ENCODE data around the gene FAM53A.

FAM53A gene

DNA sequence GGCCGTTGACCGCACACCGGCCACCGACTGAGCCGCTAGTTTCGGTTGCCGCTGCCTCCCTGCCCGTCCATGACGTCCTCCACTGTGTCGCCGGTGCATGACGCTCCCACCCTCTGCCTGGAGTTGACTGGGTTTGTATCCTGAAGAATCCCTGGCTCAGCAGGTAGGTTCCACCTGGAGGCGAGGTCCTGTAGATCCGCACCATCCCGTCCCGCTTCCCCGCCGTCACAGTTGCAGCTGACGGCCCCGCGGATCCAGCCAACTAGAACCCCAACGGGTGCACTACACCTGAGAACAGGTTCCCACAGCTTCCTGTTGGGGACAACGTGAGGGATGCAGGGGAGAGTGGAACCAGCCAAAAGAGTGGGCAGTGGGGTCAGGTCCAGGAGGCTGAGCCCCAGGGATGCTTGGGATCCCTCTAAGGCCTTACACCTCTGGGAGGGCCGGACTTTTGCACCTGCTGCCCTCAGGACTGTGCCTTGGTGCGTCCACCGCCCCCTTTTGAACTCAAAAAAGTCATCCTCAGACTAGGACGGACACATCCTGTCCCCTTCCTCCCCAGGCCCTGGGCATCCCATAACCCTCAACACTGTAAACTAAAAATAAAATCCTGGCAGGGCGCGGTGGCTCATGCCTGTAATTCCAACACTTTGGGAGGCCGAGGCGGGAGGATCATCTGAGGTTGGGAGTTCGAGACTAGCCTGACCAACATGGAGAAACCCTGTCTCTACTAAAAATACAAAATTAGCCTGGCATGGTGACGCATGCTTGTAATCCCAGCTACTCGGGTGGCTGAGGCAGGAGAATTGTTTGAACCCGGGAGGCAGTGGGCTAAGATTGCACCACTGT, 29.1 kb upstream of the FAM53A start:
- TF ChIP-seq, protein P1, sequence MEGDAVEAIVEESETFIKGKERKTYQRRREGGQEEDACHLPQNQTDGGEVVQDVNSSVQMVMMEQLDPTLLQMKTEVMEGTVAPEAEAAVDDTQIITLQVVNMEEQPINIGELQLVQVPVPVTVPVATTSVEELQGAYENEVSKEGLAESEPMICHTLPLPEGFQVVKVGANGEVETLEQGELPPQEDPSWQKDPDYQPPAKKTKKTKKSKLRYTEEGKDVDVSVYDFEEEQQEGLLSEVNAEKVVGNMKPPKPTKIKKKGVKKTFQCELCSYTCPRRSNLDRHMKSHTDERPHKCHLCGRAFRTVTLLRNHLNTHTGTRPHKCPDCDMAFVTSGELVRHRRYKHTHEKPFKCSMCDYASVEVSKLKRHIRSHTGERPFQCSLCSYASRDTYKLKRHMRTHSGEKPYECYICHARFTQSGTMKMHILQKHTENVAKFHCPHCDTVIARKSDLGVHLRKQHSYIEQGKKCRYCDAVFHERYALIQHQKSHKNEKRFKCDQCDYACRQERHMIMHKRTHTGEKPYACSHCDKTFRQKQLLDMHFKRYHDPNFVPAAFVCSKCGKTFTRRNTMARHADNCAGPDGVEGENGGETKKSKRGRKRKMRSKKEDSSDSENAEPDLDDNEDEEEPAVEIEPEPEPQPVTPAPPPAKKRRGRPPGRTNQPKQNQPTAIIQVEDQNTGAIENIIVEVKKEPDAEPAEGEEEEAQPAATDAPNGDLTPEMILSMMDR (IDR thresholded peaks at IDR 0.05; ENCODE audit: insufficient read depth, low read length, poor library complexity, severe bottlenecking): no peak
- H3K27me3 ChIP-seq (replicated peaks; ENCODE audit: control insufficient read depth, insufficient read depth, low read length): no peaks in the 10 kb centered on the region
- H3K4me3 ChIP-seq (replicated peaks; ENCODE audit: low read depth, low read length): peak overlapping the region; percentile 85
- DNase-seq (ENCODE audit: extremely low read depth, insufficient read length): no peak
- peaks cover 15% of the 10 kb centered on the region for H3K36me3 ChIP-seq (ENCODE audit: control insufficient read depth, insufficient read depth, low read length)

DNA sequence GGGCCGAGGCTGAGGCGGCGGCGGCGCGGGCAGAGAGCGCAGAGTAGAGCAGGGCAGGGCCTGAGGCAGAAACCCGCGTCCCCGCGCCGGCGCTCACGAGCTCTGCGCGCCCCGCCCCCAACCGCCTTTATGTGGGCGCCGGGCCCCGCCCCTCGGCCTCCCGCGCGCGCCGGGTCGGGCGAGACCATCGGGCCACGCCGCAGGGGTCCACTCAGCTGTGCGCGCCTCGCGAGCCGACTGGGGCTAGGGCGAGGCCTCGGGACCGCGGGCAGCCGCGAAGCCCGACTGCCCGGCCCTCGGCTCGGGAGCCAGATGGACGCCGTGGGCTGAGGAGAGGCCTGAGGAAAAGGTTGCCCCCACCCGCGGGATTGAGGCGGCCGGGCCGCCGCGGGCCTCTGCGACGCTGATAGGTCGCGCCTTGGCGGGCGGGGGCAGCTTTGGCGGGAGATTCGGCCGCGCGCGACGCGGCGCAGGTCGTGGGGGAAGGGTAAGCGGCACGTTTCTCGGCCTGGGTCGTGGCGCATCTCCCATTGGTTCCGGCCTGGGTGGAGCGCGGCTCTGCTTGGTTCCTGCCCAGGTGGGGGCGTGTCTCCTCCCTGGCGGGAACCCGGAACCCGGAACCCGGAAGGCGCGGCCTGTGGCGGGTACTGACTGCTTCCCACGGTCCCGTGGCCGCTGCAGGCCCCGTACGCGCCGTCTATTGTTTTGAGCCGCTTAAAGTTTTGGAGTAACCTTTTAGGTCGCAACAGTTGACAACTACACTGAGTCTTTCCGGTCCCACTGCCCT, 28.3 kb upstream of the FAM53A start, which contains the start of gene SLBP:
SLBP (minus strand) TSS at position 104 of the 787 bp plus-strand sequence. CDS start 131 bp downstream, outside the sequence.
- peaks cover 9% of the 10 kb centered on the region for H3K36me3 ChIP-seq (ENCODE audit: control insufficient read depth, insufficient read depth, low read length)
- H3K4me3 ChIP-seq (replicated peaks; ENCODE audit: low read depth, low read length): peak within 1 kb of the TSS; percentile 92
- no peaks in the 10 kb centered on the region for H3K27me3 ChIP-seq (replicated peaks; ENCODE audit: control insufficient read depth, insufficient read depth, low read length)
- peak; percentile 100 for DNase-seq (ENCODE audit: extremely low read depth, insufficient read length)
- TF ChIP-seq, protein P1 (IDR thresholded peaks at IDR 0.05; ENCODE audit: insufficient read depth, low read length, poor library complexity, severe bottlenecking): no peak

DNA sequence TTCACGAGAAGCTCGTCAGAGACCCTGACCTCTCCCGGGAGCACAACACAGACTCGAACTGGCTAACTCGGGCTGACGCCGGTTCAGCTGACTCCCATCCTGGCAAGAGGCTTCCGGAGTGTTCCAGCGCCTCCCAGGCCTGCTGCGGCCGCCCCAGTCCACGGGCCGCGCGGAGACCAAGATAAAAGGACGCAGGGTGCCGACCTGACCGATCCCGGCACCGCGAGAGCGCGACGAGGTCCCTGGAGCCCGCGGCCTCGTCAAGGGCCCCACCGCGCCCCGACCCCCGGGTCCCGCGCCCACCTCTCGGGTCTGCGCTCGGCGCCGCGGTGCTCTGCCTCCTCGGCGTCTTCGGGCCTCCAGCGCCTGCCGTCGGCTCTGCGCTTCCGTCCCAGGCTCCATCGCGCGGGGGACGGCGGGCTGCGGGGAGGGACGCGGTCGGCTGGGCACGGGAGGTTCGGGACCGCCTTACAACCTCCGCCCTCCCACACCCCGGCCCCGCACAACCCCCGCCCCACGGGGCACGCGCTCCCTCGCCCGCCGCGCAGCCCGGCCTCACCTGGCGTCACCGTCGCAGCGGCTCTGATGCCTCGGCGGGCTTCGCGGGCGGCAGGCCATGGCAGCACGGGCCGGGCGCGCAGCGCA, 27.6 kb upstream of the FAM53A start:
- H3K4me3 ChIP-seq (replicated peaks; ENCODE audit: low read depth, low read length): peak overlapping the region; percentile 92
- no peaks in the 10 kb centered on the region for H3K27me3 ChIP-seq (replicated peaks; ENCODE audit: control insufficient read depth, insufficient read depth, low read length)
- DNase-seq (ENCODE audit: extremely low read depth, insufficient read length): peak; percentile 68
- H3K36me3 ChIP-seq (ENCODE audit: control insufficient read depth, insufficient read depth, low read length): peaks cover 6% of the 10 kb centered on the region
- TF ChIP-seq, protein P1 (IDR thresholded peaks at IDR 0.05; ENCODE audit: insufficient read depth, low read length, poor library complexity, severe bottlenecking): no peak

DNA sequence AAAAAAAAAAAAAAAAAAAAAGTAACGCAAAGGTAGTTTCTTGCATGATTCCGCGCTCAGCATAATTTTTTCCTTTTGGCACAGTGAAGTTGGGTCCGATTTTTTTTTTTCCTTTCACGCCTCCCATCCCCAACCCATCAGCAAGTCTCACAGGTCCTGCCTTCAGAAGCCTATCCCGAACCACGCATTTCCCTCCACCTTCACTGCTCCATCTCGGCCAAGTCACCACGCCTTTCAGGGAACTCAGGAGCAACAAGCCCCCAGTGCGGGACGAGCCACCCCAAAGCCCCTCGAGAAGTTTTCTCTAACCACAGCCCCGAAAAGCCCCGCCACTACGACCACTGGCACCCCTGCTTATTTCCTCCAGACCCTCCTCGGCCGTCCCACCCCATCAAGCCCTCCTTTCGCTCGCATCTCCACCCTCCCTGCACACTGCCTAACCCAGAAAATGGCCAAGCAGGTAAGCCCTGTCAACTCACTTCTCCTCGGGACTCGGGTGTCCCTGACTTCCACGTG, 27.0 kb upstream of the FAM53A start:
- peaks cover 4% of the 10 kb centered on the region for H3K36me3 ChIP-seq (ENCODE audit: control insufficient read depth, insufficient read depth, low read length)
- H3K4me3 ChIP-seq (replicated peaks; ENCODE audit: low read depth, low read length): peak overlapping the region; percentile 92
- TF ChIP-seq, protein P1 (IDR thresholded peaks at IDR 0.05; ENCODE audit: insufficient read depth, low read length, poor library complexity, severe bottlenecking): no peak
- no peaks in the 10 kb centered on the region for H3K27me3 ChIP-seq (replicated peaks; ENCODE audit: control insufficient read depth, insufficient read depth, low read length)
- peak; percentile 37 for DNase-seq (ENCODE audit: extremely low read depth, insufficient read length)

DNA sequence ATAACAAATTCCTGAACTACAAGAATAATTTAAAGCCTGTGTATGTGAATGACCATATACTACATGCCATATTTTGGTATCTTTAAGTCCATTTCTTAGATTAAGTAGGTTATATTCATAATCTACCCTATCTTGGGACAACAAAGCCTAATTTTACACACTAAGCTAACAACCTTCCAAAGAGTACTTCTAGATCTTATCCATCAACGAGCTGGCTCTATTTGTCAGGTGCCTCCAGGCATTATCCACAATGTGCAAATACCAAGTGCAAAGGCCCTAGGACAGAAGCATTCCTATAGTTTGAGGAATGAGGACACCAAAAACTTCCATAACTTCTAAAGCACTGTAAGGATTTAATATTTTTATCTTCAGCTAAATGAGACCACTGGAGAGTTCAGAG, 24.5 kb upstream of the FAM53A start:
- no peak for DNase-seq (ENCODE audit: extremely low read depth, insufficient read length)
- TF ChIP-seq, protein P1 (IDR thresholded peaks at IDR 0.05; ENCODE audit: insufficient read depth, low read length, poor library complexity, severe bottlenecking): no peak
- Histone ChIP-seq H3K27me3 (replicated peaks; ENCODE audit: control insufficient read depth, insufficient read depth, low read length) (no peaks in the 10 kb centered on the region), H3K4me3 (replicated peaks; ENCODE audit: low read depth, low read length) (no peak overlapping the region), H3K36me3 (ENCODE audit: control insufficient read depth, insufficient read depth, low read length) (peaks cover 10% of the 10 kb centered on the region)
